K562 (cell line): ENCODE measurements around the gene LGALS8. TPM values are rescaled to one million over a fixed set of nuclear protein-coding genes. Genes with fewer than 3 reads are reported as not detected.
A peak's percentile ranks its signal among the peaks of the same experiment; 100 is the strongest.

Source experiments
- C11orf30 ChIP-seq: fragments of 450-650 bp; IDR thresholded peaks from 2 replicates; pipeline ENCODE4 v1.6.1; 2016; ENCODE audit warnings: low read depth, mild to moderate bottlenecking
- DMBX1 ChIP-seq: fragments of 250-450 bp; sonication (Bioruptor Pico); IDR thresholded peaks from 2 replicates; pipeline ENCODE4 v1.8.0; 2022; ENCODE audit warnings: inconsistent platforms, mild to moderate bottlenecking, moderate library complexity, borderline replicate concordance
- ELF4 ChIP-seq: fragments of 450-650 bp; formaldehyde crosslinking; IDR thresholded peaks from 2 replicates; pipeline ENCODE4 v1.4.0; 2022; ENCODE audit warnings: missing genetic modification characterization
- ETV1 ChIP-seq: fragments of 450-650 bp; conservative IDR thresholded peaks from 2 replicates; pipeline ENCODE4 v1.6.1; 2016; ENCODE audit warnings: missing genetic modification characterization, control low read depth, low read depth, missing compliant biosample characterization
- HMG20B ChIP-seq: fragments of 250-450 bp; sonication (Bioruptor Pico); IDR thresholded peaks from 2 replicates; pipeline ENCODE4 v1.5.0; 2021; ENCODE audit warnings: mild to moderate bottlenecking
- HSF4 ChIP-seq: fragments of 250-450 bp; sonication (Bioruptor Pico); IDR thresholded peaks from 2 replicates; pipeline ENCODE4 v2.1.2; 2022; ENCODE audit warnings: mild to moderate bottlenecking, moderate library complexity, borderline replicate concordance
- KLF13 ChIP-seq: fragments of 450-650 bp; IDR thresholded peaks from 2 replicates; pipeline ENCODE4 v1.6.1; 2016; ENCODE audit warnings: missing genetic modification characterization, low read depth, mild to moderate bottlenecking, missing compliant biosample characterization, moderate library complexity, borderline replicate concordance
- MAFF ChIP-seq: IDR thresholded peaks from 2 replicates; pipeline ENCODE4 v1.6.1; 2012; ENCODE audit warnings: low read length, improper control_type of control experiment
- MEF2D ChIP-seq: conservative IDR thresholded peaks from 2 replicates; pipeline ENCODE4 v1.6.1; 2016; ENCODE audit warnings: low read depth, missing genetic modification characterization, missing compliant biosample characterization
- NCOA1 ChIP-seq: fragments of 450-650 bp; IDR thresholded peaks from 2 replicates; pipeline ENCODE4 v1.6.1; 2016; ENCODE audit warnings: low read depth
- NELFE ChIP-seq: IDR thresholded peaks from 2 replicates; pipeline ENCODE4 v1.6.1; 2011; ENCODE audit warnings: mild to moderate bottlenecking; ENCODE audit not compliant: insufficient read depth, insufficient read length
- RB1 ChIP-seq: fragments of 450-650 bp; IDR thresholded peaks from 2 replicates; pipeline ENCODE4 v1.6.1; 2017; ENCODE audit warnings: low read depth, mild to moderate bottlenecking
- SMARCA5 ChIP-seq: fragments of 450-650 bp; IDR thresholded peaks from 2 replicates; pipeline ENCODE4 v1.6.1; 2016
- ZNF436 ChIP-seq: fragments of 250-450, 450-650 bp; sonication (Bioruptor Pico); formaldehyde crosslinking; IDR thresholded peaks from 2 replicates; pipeline ENCODE4 v1.7.0; 2020; ENCODE audit warnings: mild to moderate bottlenecking
- ZNF699 ChIP-seq: fragments of 250-450 bp; sonication (Bioruptor Pico); IDR thresholded peaks from 2 replicates; pipeline ENCODE4 v1.8.0; 2021; ENCODE audit warnings: mild to moderate bottlenecking, moderate library complexity; ENCODE audit not compliant: insufficient replicate concordance
- polyA plus RNA-seq, 8 experiments: library from polyadenylated mRNA; depleted of rRNA in 4 of 8; stranded (reverse) in 5 of 8; unstranded in 3 of 8; fragments of >200 nt; fragmentation: Nextera tagmentation in 2 of 8; fragmentation: Illumina TruSeq in 1 of 8; extraction: Ambion mirVana in 2 of 8; extraction: Trizol in 1 of 8; gene quantifications; 2 replicates each; pipeline versions ENCODE4 v1.2.1 to v1.2.3, GENCODE V29; 2011 to 2014; ENCODE audit warnings: inconsistent platforms in 1 of 8, missing spikeins in 1 of 8
- total RNA-seq, 7 experiments: library from RNA; depleted of rRNA in 6 of 7; stranded (reverse); fragments of >200 nt in 6 of 7; fragmentation: Illumina TruSeq in 2 of 7; extraction: Trizol in 2 of 7; gene quantifications; 2 replicates each; pipeline versions ENCODE4 v1.2.1 to v1.2.3, GENCODE V29; 2011 to 2021; ENCODE audit warnings: low replicate concordance in 1 of 7
- TF ChIP-seq, protein P1 (sequence below): fragments of 450-650 bp; IDR thresholded peaks from one replicate; pipeline ENCODE4 v1.6.1; 2018; ENCODE audit warnings: mild to moderate bottlenecking, moderate library complexity; ENCODE audit not compliant: partially characterized antibody
- TF ChIP-seq, protein P2 (sequence below), 2 experiments: fragments of 450-650 bp; formaldehyde crosslinking in 1 of 2; IDR thresholded peaks; 2 replicates each; pipeline versions ENCODE4 v1.4.0 to v1.6.1; 2014 to 2020; ENCODE audit warnings: mild to moderate bottlenecking in 2 of 2, borderline replicate concordance in 1 of 2, low read depth in 1 of 2
- TF ChIP-seq, protein P3 (sequence below): fragments of 250-450 bp; sonication (Bioruptor Pico); IDR thresholded peaks from 2 replicates; pipeline ENCODE4 v1.8.0; 2021; ENCODE audit warnings: moderate library complexity, mild to moderate bottlenecking, inconsistent platforms

The LGALS8 gene
- total and polyA plus RNA-seq, 9 of the 15 experiments (the other 6 are each of a cell fraction or from before 2014, with no cell fraction given): 57.4 to 87.7 (median 70.3) TPM

DNA sequence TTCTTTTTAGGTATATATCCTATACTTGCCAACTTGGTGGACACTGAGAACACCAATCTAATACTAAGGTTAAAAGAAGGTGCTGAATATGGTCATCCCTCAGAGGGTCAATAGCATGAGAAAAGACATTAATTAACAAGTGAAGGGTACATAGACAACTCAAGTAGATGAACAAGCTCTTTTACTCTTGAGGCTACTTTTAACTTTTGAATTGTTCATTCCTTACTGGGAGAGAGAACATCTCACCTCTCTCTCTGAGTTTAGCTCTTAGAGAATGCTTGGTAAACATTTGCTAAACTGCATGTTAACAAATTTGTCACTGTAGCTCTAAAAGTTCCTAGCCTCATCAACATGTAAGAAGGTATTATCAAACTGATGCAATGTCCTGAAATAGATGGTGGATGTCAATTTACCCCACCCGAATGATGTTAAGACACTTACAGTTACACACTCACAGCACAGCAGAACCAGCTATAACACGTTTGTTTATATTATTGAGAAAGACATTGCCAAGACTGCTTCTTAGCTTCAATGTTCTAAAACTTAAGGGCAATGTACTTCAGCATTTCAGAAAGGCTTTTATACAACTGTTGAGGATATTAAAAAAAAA is 44.6 kb downstream of the LGALS8 start (continued):
- TF ChIP-seq, protein P1, sequence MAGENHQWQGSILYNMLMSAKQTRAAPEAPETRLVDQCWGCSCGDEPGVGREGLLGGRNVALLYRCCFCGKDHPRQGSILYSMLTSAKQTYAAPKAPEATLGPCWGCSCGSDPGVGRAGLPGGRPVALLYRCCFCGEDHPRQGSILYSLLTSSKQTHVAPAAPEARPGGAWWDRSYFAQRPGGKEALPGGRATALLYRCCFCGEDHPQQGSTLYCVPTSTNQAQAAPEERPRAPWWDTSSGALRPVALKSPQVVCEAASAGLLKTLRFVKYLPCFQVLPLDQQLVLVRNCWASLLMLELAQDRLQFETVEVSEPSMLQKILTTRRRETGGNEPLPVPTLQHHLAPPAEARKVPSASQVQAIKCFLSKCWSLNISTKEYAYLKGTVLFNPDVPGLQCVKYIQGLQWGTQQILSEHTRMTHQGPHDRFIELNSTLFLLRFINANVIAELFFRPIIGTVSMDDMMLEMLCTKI: no peak
- TF ChIP-seq, protein P2, sequence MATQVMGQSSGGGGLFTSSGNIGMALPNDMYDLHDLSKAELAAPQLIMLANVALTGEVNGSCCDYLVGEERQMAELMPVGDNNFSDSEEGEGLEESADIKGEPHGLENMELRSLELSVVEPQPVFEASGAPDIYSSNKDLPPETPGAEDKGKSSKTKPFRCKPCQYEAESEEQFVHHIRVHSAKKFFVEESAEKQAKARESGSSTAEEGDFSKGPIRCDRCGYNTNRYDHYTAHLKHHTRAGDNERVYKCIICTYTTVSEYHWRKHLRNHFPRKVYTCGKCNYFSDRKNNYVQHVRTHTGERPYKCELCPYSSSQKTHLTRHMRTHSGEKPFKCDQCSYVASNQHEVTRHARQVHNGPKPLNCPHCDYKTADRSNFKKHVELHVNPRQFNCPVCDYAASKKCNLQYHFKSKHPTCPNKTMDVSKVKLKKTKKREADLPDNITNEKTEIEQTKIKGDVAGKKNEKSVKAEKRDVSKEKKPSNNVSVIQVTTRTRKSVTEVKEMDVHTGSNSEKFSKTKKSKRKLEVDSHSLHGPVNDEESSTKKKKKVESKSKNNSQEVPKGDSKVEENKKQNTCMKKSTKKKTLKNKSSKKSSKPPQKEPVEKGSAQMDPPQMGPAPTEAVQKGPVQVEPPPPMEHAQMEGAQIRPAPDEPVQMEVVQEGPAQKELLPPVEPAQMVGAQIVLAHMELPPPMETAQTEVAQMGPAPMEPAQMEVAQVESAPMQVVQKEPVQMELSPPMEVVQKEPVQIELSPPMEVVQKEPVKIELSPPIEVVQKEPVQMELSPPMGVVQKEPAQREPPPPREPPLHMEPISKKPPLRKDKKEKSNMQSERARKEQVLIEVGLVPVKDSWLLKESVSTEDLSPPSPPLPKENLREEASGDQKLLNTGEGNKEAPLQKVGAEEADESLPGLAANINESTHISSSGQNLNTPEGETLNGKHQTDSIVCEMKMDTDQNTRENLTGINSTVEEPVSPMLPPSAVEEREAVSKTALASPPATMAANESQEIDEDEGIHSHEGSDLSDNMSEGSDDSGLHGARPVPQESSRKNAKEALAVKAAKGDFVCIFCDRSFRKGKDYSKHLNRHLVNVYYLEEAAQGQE (IDR thresholded peaks at IDR 0.05; ENCODE audit: borderline replicate concordance): peak; percentile 78
- TF ChIP-seq, protein P2 (CRISPR knock-in tag; IDR thresholded peaks at IDR 0.05; ENCODE audit: low read depth): no peak
- TF ChIP-seq ETV1 (tag) (peak; percentile 57; the same call in 1 of the 2 replicates), MAFF (no peak), HSF4 (CRISPR knock-in tag) (no peak), SMARCA5 (no peak), HMG20B (CRISPR knock-in tag) (no peak), C11orf30 (no peak), ZNF699 (CRISPR knock-in tag) (no peak), NCOA1 (no peak), KLF13 (no peak), RB1 (no peak), ELF4 (CRISPR knock-in tag) (no peak), MEF2D (tag) (peak; percentile 58), NELFE (no peak), ZNF436 (no peak), DMBX1 (CRISPR knock-in tag) (peak; percentile 62; the same call in 1 of the 2 replicates)
- TF ChIP-seq, protein P3, sequence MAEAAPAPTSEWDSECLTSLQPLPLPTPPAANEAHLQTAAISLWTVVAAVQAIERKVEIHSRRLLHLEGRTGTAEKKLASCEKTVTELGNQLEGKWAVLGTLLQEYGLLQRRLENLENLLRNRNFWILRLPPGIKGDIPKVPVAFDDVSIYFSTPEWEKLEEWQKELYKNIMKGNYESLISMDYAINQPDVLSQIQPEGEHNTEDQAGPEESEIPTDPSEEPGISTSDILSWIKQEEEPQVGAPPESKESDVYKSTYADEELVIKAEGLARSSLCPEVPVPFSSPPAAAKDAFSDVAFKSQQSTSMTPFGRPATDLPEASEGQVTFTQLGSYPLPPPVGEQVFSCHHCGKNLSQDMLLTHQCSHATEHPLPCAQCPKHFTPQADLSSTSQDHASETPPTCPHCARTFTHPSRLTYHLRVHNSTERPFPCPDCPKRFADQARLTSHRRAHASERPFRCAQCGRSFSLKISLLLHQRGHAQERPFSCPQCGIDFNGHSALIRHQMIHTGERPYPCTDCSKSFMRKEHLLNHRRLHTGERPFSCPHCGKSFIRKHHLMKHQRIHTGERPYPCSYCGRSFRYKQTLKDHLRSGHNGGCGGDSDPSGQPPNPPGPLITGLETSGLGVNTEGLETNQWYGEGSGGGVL (CRISPR knock-in tag): no peak
